Measurements from ENCODE around the gene NFATC2IP. TPM values are rescaled to one million over a fixed set of nuclear protein-coding genes. Genes with fewer than 3 reads are reported as not detected.

NFATC2IP gene
- total RNA-seq, 1 experiment from 2014 or later: 58.2 TPM

DNA sequence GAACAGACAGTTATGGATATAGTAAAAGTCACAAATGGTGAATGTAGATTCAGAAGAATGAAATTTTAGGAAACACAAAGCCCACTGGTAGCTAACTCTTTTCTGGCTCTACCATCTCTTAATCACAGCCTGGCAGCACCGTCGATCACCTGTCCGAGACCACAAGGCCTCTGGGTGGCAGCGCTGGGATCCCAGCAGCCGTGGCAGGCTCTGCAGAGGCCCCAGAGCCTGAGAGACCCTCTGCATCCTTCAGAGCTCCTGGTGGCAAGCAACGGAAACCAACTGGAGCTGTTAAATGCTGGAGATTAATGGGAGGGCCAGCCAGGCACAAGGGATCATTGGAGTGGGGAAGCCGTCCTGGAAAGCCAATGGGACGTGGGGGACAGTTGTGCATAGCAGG, 60.4 kb downstream of the NFATC2IP start:
- no peaks in the 10 kb centered on the region for H3K36me3 Mint-ChIP-seq (ENCODE audit: insufficient read depth, unreplicated experiment)
- TF ChIP-seq, protein P1, sequence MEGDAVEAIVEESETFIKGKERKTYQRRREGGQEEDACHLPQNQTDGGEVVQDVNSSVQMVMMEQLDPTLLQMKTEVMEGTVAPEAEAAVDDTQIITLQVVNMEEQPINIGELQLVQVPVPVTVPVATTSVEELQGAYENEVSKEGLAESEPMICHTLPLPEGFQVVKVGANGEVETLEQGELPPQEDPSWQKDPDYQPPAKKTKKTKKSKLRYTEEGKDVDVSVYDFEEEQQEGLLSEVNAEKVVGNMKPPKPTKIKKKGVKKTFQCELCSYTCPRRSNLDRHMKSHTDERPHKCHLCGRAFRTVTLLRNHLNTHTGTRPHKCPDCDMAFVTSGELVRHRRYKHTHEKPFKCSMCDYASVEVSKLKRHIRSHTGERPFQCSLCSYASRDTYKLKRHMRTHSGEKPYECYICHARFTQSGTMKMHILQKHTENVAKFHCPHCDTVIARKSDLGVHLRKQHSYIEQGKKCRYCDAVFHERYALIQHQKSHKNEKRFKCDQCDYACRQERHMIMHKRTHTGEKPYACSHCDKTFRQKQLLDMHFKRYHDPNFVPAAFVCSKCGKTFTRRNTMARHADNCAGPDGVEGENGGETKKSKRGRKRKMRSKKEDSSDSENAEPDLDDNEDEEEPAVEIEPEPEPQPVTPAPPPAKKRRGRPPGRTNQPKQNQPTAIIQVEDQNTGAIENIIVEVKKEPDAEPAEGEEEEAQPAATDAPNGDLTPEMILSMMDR (IDR thresholded peaks at IDR 0.05; ENCODE audit: insufficient read depth in 1 of 2, low read depth in 1 of 2, low read length in 1 of 2, severe bottlenecking in 1 of 2, unreplicated experiment in 1 of 2): peak in 1 of 2 experiments; percentile 22
- POLR2A ChIA-PET: no interaction called here
- Histone ChIP-seq H3K4me1 (no peaks in the 10 kb centered on the region), H3K36me3 (ENCODE audit: control insufficient read depth, insufficient read depth, low read length) (no peaks in the 10 kb centered on the region), H3K9me3 (no peaks in the 10 kb centered on the region), H3K27me3 (replicated peaks; ENCODE audit: control insufficient read depth, insufficient read depth, low read length) (no peaks in the 10 kb centered on the region), H3K4me3 (ENCODE audit: low read depth, low read length) (no peak overlapping the region)
- intact Hi-C loops (cut with micrococcal nuclease; ENCODE audit: unreplicated experiment): no loop called here
- no peaks in the 10 kb centered on the region for H3K9me3 Mint-ChIP-seq (ENCODE audit: unreplicated experiment)
- no TSS peak for BruUV-seq (replicated peaks)
- H3K4me1 Mint-ChIP-seq (ENCODE audit: low read depth, unreplicated experiment): no peaks in the 10 kb centered on the region
- H3K27me3 Mint-ChIP-seq (ENCODE audit: insufficient read depth, unreplicated experiment): peaks cover 4% of the 10 kb centered on the region
- no peak overlapping the region for H3K4me3 Mint-ChIP-seq (ENCODE audit: unreplicated experiment)
- no peak overlapping the region for H3K27ac Mint-ChIP-seq (ENCODE audit: unreplicated experiment)
- CTCF ChIA-PET: no interaction called here
- DNase-seq: peak in 1 of 2 experiments; percentile 19

DNA sequence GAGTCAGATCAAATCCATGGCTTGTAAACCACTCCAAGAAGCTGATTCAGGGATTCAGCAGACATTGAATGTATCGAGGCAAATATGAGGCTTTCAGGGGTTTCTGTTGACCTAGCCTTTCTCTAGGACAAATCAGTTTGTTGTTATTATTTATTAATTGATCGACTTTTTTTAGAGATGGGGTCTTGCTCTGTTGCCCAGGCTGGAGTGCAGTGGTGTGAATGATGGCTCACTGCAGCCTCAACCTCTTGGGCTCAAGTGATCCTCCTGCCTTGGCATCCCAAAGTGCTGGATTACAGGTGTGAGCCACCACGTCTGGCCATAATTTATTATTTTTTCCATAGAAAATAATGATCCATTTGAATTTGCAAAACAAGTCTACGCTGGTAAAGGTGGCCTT, 61.1 kb downstream of the NFATC2IP start:
- H3K27ac Mint-ChIP-seq (ENCODE audit: unreplicated experiment): no peak overlapping the region
- no peak overlapping the region for H3K4me3 Mint-ChIP-seq (ENCODE audit: unreplicated experiment)
- Histone ChIP-seq H3K9me3 (no peaks in the 10 kb centered on the region), H3K27me3 (replicated peaks; ENCODE audit: control insufficient read depth, insufficient read depth, low read length) (no peaks in the 10 kb centered on the region), H3K4me1 (no peaks in the 10 kb centered on the region), H3K36me3 (ENCODE audit: control insufficient read depth, insufficient read depth, low read length) (no peaks in the 10 kb centered on the region), H3K4me3 (ENCODE audit: low read depth, low read length) (no peak overlapping the region)
- DNase-seq: no peak
- ChIA-PET CTCF (no interaction called here), POLR2A (no interaction called here)
- no TSS peak for BruUV-seq (replicated peaks)
- no peaks in the 10 kb centered on the region for H3K4me1 Mint-ChIP-seq (ENCODE audit: low read depth, unreplicated experiment)
- no peaks in the 10 kb centered on the region for H3K36me3 Mint-ChIP-seq (ENCODE audit: insufficient read depth, unreplicated experiment)
- TF ChIP-seq, protein P1 (IDR thresholded peaks at IDR 0.05; ENCODE audit: insufficient read depth in 1 of 2, low read depth in 1 of 2, low read length in 1 of 2, severe bottlenecking in 1 of 2, unreplicated experiment in 1 of 2): no peak
- intact Hi-C loops (cut with micrococcal nuclease; ENCODE audit: unreplicated experiment): no loop called here
- peaks cover 4% of the 10 kb centered on the region for H3K27me3 Mint-ChIP-seq (ENCODE audit: insufficient read depth, unreplicated experiment)
- H3K9me3 Mint-ChIP-seq (ENCODE audit: unreplicated experiment): no peaks in the 10 kb centered on the region

DNA sequence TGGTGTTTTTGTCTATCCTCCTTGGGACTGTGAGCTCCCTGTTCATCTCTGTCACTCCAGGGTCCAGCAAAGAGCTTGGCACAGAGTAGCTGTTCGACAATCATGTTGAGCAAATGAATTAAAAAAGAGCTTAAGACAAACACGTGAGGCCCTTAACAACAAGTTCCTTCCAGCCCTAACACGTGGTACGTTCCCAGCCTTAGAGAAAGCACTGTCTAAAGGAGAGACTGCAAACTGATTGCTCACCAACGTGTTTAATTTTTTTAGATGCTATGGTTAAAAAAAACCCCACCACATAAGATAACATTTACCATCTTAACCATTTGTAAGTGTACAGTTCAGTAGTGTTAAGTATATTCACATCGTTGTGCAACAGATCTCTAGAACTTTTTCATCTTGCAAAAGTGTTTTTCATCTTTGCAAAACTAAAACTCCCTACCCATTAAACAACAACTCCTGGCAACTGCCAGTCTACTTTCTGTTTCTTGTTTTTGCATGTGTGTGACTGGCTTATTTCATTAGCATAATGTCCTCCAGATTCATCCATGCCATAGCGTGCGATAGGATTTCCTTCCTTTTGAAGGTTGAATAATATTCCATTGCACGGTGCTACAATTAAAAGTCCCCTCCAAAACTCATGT, 62.3 kb downstream of the NFATC2IP start:
- Histone ChIP-seq H3K9me3 (no peaks in the 10 kb centered on the region), H3K27me3 (replicated peaks; ENCODE audit: control insufficient read depth, insufficient read depth, low read length) (no peaks in the 10 kb centered on the region), H3K36me3 (ENCODE audit: control insufficient read depth, insufficient read depth, low read length) (no peaks in the 10 kb centered on the region), H3K4me3 (ENCODE audit: low read depth, low read length) (no peak overlapping the region), H3K4me1 (no peaks in the 10 kb centered on the region)
- POLR2A ChIA-PET: no interaction called here
- CTCF ChIA-PET: no interaction called here
- no peaks in the 10 kb centered on the region for H3K36me3 Mint-ChIP-seq (ENCODE audit: insufficient read depth, unreplicated experiment)
- BruUV-seq (replicated peaks): no TSS peak
- intact Hi-C loops (cut with micrococcal nuclease; ENCODE audit: unreplicated experiment): no loop called here
- H3K27ac Mint-ChIP-seq (ENCODE audit: unreplicated experiment): no peak overlapping the region
- no peak for DNase-seq
- no peaks in the 10 kb centered on the region for H3K4me1 Mint-ChIP-seq (ENCODE audit: low read depth, unreplicated experiment)
- H3K9me3 Mint-ChIP-seq (ENCODE audit: unreplicated experiment): no peaks in the 10 kb centered on the region
- H3K4me3 Mint-ChIP-seq (ENCODE audit: unreplicated experiment): no peak overlapping the region
- H3K27me3 Mint-ChIP-seq (ENCODE audit: insufficient read depth, unreplicated experiment): peaks cover 4% of the 10 kb centered on the region
- TF ChIP-seq, protein P1 (IDR thresholded peaks at IDR 0.05; ENCODE audit: insufficient read depth in 1 of 2, low read depth in 1 of 2, low read length in 1 of 2, severe bottlenecking in 1 of 2, unreplicated experiment in 1 of 2): no peak
